OCI-LY1 (cell line): ENCODE data around the gene SIX4.

ENCODE experiments used
- H2AFZ ChIP-seq: fragments of 200-600 bp; sonication (generic), shearing (Covaris generic); 2 replicates; pipeline ENCODE4 v1.6.0; 2014; ENCODE audit warnings: antibody characterized with exemption, mild to moderate bottlenecking, low read length
- H3F3A ChIP-seq: fragments of 200-600 bp; sonication (generic), shearing (Covaris generic); 2 replicates; pipeline ENCODE4 v1.6.0; 2014; ENCODE audit warnings: mild to moderate bottlenecking, antibody characterized with exemption, low read length, moderate library complexity; ENCODE audit not compliant: insufficient read depth
- H3K27ac ChIP-seq: fragments of 200-600 bp; sonication (generic); 2 replicates; pipeline ENCODE4 v1.5.1; 2014; ENCODE audit warnings: low read length, mixed run types, mild to moderate bottlenecking, low read depth; ENCODE audit not compliant: poor library complexity, severe bottlenecking
- H3K27me3 ChIP-seq: fragments of 200-600 bp; sonication (generic); 2 replicates; pipeline ENCODE4 v1.6.0; 2014; ENCODE audit warnings: antibody characterized with exemption, mild to moderate bottlenecking, low read length, moderate library complexity; ENCODE audit not compliant: insufficient read depth
- H3K36me3 ChIP-seq: fragments of 200-600 bp; sonication (generic); 2 replicates; pipeline ENCODE4 v1.6.1; 2014; ENCODE audit warnings: mild to moderate bottlenecking, antibody characterized with exemption, low read length, moderate library complexity, mixed read lengths; ENCODE audit not compliant: insufficient read depth
- H3K4me1 ChIP-seq: fragments of 200-600 bp; sonication (generic); 2 replicates; pipeline ENCODE4 v1.5.1; 2014; ENCODE audit warnings: mild to moderate bottlenecking, low read length, moderate library complexity; ENCODE audit not compliant: insufficient read depth, severe bottlenecking
- H3K4me2 ChIP-seq: fragments of 200-600 bp; sonication (generic), shearing (Covaris generic); 2 replicates; pipeline ENCODE4 v1.6.1; 2014; ENCODE audit warnings: low read length
- H3K4me3 ChIP-seq: fragments of 200-600 bp; sonication (generic); 2 replicates; pipeline ENCODE4 v1.5.1; 2014; ENCODE audit warnings: low read length, low read depth, mild to moderate bottlenecking, mixed read lengths; ENCODE audit not compliant: poor library complexity, severe bottlenecking
- H3K79me2 ChIP-seq: fragments of 200-600 bp; shearing (Covaris generic); 2 replicates; pipeline ENCODE4 v1.6.1; 2016; ENCODE audit warnings: mixed run types, low read length, mixed read lengths; ENCODE audit not compliant: insufficient read depth
- H3K9ac ChIP-seq: fragments of 200-600 bp; sonication (generic), shearing (Covaris generic); 2 replicates; pipeline ENCODE4 v1.6.1; 2014; ENCODE audit warnings: mild to moderate bottlenecking, low read length, mixed read lengths
- H3K9me2 ChIP-seq: fragments of 200-600 bp; sonication (generic), shearing (Covaris generic); 2 replicates; pipeline ENCODE4 v1.6.1; 2014; ENCODE audit warnings: low read depth, mild to moderate bottlenecking, low read length, mixed read lengths
- H3K9me3 ChIP-seq: fragments of 200-600 bp; shearing (Covaris generic); 2 replicates; pipeline ENCODE4 v1.6.1; 2014; ENCODE audit warnings: low read length, mixed read lengths
- H4K20me1 ChIP-seq: fragments of 200-600 bp; sonication (generic), shearing (Covaris generic); 2 replicates; pipeline ENCODE4 v1.6.0; 2016; ENCODE audit warnings: mild to moderate bottlenecking, low read length; ENCODE audit not compliant: insufficient read depth
- EZH2 ChIP-seq: fragments of 200-600 bp; sonication (generic), shearing (Covaris generic); IDR thresholded peaks from 2 replicates; pipeline ENCODE4 v1.8.0; 2017; ENCODE audit warnings: borderline replicate concordance, mixed run types, mild to moderate bottlenecking, antibody characterized with exemption, low read length, moderate library complexity, mixed read lengths
- TF ChIP-seq, protein P1 (sequence below): fragments of 200-600 bp; sonication (generic), shearing (Covaris generic); IDR thresholded peaks from 2 replicates; pipeline ENCODE4 v1.5.1; 2017; ENCODE audit warnings: mild to moderate bottlenecking, antibody characterized with exemption, low read length, moderate library complexity, mixed read lengths

Gene SIX4

GRCh38 chr14:60680511-60680910 lies 43.6 kb downstream of the SIX4 start:
- no peaks in the 10 kb centered on the region for H4K20me1 ChIP-seq
- no peak overlapping the region for H2AFZ ChIP-seq
- H3K36me3 ChIP-seq = no peaks in the 10 kb centered on the region
- H3K79me2 ChIP-seq = no peaks in the 10 kb centered on the region
- H3K9me2 ChIP-seq = no peaks in the 10 kb centered on the region
- no peak overlapping the region for H3K4me3 ChIP-seq
- TF ChIP-seq, protein P1, sequence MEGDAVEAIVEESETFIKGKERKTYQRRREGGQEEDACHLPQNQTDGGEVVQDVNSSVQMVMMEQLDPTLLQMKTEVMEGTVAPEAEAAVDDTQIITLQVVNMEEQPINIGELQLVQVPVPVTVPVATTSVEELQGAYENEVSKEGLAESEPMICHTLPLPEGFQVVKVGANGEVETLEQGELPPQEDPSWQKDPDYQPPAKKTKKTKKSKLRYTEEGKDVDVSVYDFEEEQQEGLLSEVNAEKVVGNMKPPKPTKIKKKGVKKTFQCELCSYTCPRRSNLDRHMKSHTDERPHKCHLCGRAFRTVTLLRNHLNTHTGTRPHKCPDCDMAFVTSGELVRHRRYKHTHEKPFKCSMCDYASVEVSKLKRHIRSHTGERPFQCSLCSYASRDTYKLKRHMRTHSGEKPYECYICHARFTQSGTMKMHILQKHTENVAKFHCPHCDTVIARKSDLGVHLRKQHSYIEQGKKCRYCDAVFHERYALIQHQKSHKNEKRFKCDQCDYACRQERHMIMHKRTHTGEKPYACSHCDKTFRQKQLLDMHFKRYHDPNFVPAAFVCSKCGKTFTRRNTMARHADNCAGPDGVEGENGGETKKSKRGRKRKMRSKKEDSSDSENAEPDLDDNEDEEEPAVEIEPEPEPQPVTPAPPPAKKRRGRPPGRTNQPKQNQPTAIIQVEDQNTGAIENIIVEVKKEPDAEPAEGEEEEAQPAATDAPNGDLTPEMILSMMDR = no peak
- TF ChIP-seq EZH2 = no peak
- no peak overlapping the region for H3K27ac ChIP-seq
- H3K4me2 ChIP-seq = no peak overlapping the region
- H3K9ac ChIP-seq = no peak overlapping the region
- H3K4me1 ChIP-seq = no peaks in the 10 kb centered on the region
- H3K27me3 ChIP-seq = no peaks in the 10 kb centered on the region
- no peaks in the 10 kb centered on the region for H3K9me3 ChIP-seq
- no peaks in the 10 kb centered on the region for H3F3A ChIP-seq

DNA sequence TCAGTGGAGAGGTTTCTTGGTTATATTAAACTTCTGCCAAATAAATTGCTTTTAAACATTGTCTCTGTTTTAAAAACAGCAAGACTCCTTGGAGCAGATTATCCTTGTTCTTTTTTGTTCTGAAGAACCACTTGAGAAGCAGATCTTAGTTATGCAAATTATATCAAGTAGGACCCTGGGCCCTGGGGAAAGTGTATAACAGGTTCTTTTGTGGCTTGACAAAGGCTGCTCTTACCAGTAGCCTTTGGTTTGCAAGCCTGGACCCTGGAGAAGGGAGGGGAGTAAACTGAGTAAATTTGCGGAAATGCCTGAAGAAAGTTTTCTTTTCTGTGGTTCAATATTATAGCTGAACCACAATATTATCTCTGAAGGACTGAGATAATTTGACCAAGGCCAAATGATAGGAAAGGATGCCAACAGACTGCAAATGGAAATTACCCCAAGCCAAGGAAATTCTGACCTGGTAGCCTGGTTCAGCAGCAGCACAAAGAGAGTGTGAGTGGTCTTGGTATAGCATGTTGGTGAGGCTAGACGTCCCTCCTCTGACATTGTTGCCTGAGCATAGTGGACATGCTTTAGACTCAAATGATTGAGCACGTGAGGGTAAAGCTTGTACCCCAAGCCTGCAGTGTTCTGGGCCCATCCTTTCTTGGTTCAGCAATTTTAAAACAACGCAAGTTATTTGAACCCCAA lies 44.4 kb downstream of the SIX4 start:
- Histone ChIP-seq H3K9me2 (no peaks in the 10 kb centered on the region), H3K27ac (no peak overlapping the region), H2AFZ (no peak overlapping the region), H3K36me3 (no peaks in the 10 kb centered on the region), H3K4me1 (no peaks in the 10 kb centered on the region), H3K9me3 (no peaks in the 10 kb centered on the region), H4K20me1 (no peaks in the 10 kb centered on the region), H3K79me2 (no peaks in the 10 kb centered on the region), H3K4me3 (no peak overlapping the region), H3F3A (no peaks in the 10 kb centered on the region), H3K4me2 (no peak overlapping the region), H3K9ac (no peak overlapping the region), H3K27me3 (no peaks in the 10 kb centered on the region)
- no peak for TF ChIP-seq EZH2
- TF ChIP-seq, protein P1 = no peak

DNA sequence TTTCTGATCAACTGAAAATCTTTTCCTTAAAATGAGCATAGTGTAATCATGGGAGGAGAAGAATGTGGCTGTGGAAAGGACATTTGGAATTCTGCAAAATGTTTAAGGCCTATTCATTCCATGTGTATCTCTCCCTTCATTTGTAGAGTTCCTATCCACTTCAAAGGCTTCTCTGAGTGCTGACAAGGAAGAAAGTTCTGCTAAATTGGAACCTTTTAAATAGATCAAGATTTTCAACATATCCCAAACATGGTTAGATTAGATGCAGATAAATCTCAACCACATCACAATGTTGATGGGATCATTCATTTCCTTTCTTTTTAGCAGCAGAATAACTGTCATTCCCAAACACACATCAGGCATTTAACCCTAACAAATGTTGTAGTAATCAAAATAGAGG lies 46.5 kb downstream of the SIX4 start:
- Histone ChIP-seq H3K27me3 (no peaks in the 10 kb centered on the region), H3K4me2 (no peak overlapping the region), H3K36me3 (no peaks in the 10 kb centered on the region), H2AFZ (no peak overlapping the region), H3K27ac (no peak overlapping the region), H4K20me1 (no peaks in the 10 kb centered on the region), H3K4me1 (no peaks in the 10 kb centered on the region), H3K9me2 (no peaks in the 10 kb centered on the region), H3K9ac (no peak overlapping the region), H3K9me3 (no peaks in the 10 kb centered on the region), H3K4me3 (no peak overlapping the region), H3F3A (no peaks in the 10 kb centered on the region), H3K79me2 (no peaks in the 10 kb centered on the region)
- TF ChIP-seq EZH2 = no peak
- TF ChIP-seq, protein P1 = no peak
